HepG2 (cell line): ENCODE measurements around the gene NKX6-1. TPM values are rescaled to one million over a fixed set of nuclear protein-coding genes. Genes with fewer than 3 reads are reported as not detected.

ENCODE experiments used
- ATAC-seq: fragments of 200-7000 bp; cut with Tn5 transposase; 3 replicates; pipeline ENCODE4 v1.9.1; 2020; ENCODE audit warnings: mild to moderate bottlenecking, moderate library complexity
- BruUV-seq: library from RNA; stranded (reverse); fragments of 400-500 nt; replicated peaks from 2 replicates; lab custom pipeline; 2021; lab: Mats Ljungman, UMichigan
- CTCF ChIA-PET: fragments of 300-600 bp; formaldehyde crosslinking; extraction: SDS; loops from one replicate; lab custom pipeline; 2021; ENCODE audit warnings: low total read pairs, inconsistent platforms, low intra/inter-chr PET ratio; lab: Yijun Ruan, JAX
- POLR2A ChIA-PET: fragments of 350-600 bp; sonication (Branson Sonifier 250); formaldehyde crosslinking; loops from one replicate; lab custom pipeline; 2020; ENCODE audit warnings: antibody characterized with exemption, inconsistent platforms; lab: Yijun Ruan, JAX
- DNase-seq: peaks from one replicate; pipeline ENCODE4 v3.0.0-alpha.2; 2015; ENCODE audit warnings: low spot score
- FAIRE-seq: peaks from 3 replicates; lab custom pipeline; 2011; peaks lifted over from hg19 to GRCh38; lab: Jason Lieb, UNC
- H2AFZ ChIP-seq: one replicate; pipeline ENCODE4 v1.6.1; 2011; ENCODE audit warnings: low read length, inconsistent platforms
- H3K27ac ChIP-seq: fragments of 300-600 bp; 3 replicates; pipeline ENCODE4 v1.8.0; 2011; ENCODE audit warnings: mixed run types, mild to moderate bottlenecking, mixed read lengths, low read length, inconsistent platforms; ENCODE audit not compliant: insufficient read depth; ENCODE audit errors: extremely low read length
- H3K27me3 ChIP-seq, 2 experiments: fragments of 200-600 bp in 1 of 2; 2 replicates in 1 of 2; 3 replicates in 1 of 2; pipeline versions ENCODE4 v1.6.0 to v1.8.0; 2011; ENCODE audit warnings: low read length in 2 of 2, mild to moderate bottlenecking in 2 of 2, moderate library complexity in 2 of 2, inconsistent platforms in 1 of 2; ENCODE audit not compliant: insufficient read depth in 2 of 2, control insufficient read depth in 1 of 2
- H3K36me3 ChIP-seq, 2 experiments: fragments of 200-600 bp in 1 of 2; replicated peaks in 1 of 2; 2 replicates in 1 of 2; 3 replicates in 1 of 2; pipeline versions ENCODE4 v1.5.1 to v1.8.0; 2011; ENCODE audit warnings: low read length in 2 of 2, inconsistent platforms in 1 of 2; ENCODE audit not compliant: insufficient read depth in 2 of 2, control insufficient read depth in 1 of 2
- H3K4me1 ChIP-seq: 2 replicates; pipeline ENCODE4 v1.5.1; 2012; ENCODE audit warnings: low read length, inconsistent platforms; ENCODE audit not compliant: insufficient read depth
- H3K4me2 ChIP-seq: 2 replicates; pipeline ENCODE4 v1.6.0; 2011; ENCODE audit warnings: low read depth, low read length, inconsistent platforms
- H3K4me3 ChIP-seq, 3 experiments: fragments of 200-600 bp in 1 of 3; sonication (generic), shearing (Covaris generic) in 1 of 3; replicated peaks in 1 of 3; 2 replicates each; pipeline ENCODE4 v1.5.1; 2011 to 2016; ENCODE audit warnings: low read length in 3 of 3, inconsistent platforms in 2 of 3, low read depth in 2 of 3, mild to moderate bottlenecking in 2 of 3, control low read depth in 1 of 3, mixed read lengths in 1 of 3; ENCODE audit not compliant: insufficient read depth in 1 of 3
- H3K79me2 ChIP-seq: one replicate; pipeline ENCODE4 v1.6.1; 2011; ENCODE audit warnings: low read length, inconsistent platforms; ENCODE audit not compliant: insufficient read depth
- H3K9ac ChIP-seq: 2 replicates; pipeline ENCODE4 v1.6.0; 2011; ENCODE audit warnings: mild to moderate bottlenecking, low read depth, low read length, inconsistent platforms; ENCODE audit not compliant: insufficient read depth
- H3K9me3 ChIP-seq: 2 replicates; pipeline ENCODE4 v1.5.1; 2012; ENCODE audit warnings: mild to moderate bottlenecking, low read length
- H4K20me1 ChIP-seq: 2 replicates; pipeline ENCODE4 v1.6.0; 2011; ENCODE audit warnings: inconsistent platforms, mild to moderate bottlenecking, low read length, moderate library complexity; ENCODE audit not compliant: insufficient read depth
- ARHGAP35 ChIP-seq: sonication (generic); formaldehyde crosslinking; IDR thresholded peaks from 2 replicates; pipeline ENCODE4 v1.9.0; 2022; ENCODE audit warnings: mild to moderate bottlenecking, inconsistent platforms, moderate library complexity, missing genetic modification reagents, borderline replicate concordance
- ATAD3A ChIP-seq: sonication (generic); formaldehyde crosslinking; IDR thresholded peaks from 2 replicates; pipeline ENCODE4 v1.4.0; 2020; ENCODE audit warnings: missing genetic modification reagents
- BCL6 ChIP-seq: IDR thresholded peaks from 2 replicates; pipeline ENCODE4 v1.6.1; 2016; ENCODE audit warnings: missing genetic modification reagents, missing compliant biosample characterization
- CEBPB ChIP-seq: IDR thresholded peaks from 2 replicates; pipeline ENCODE4 v1.6.1; 2011; ENCODE audit warnings: low read depth, low read length, improper control_type of control experiment, borderline replicate concordance
- CTCF ChIP-seq: sonication (generic); formaldehyde crosslinking; IDR thresholded peaks from 2 replicates; pipeline ENCODE4 v1.5.0; 2020; ENCODE audit warnings: mild to moderate bottlenecking, missing genetic modification reagents, moderate library complexity
- EED ChIP-seq: sonication (generic); formaldehyde crosslinking; IDR thresholded peaks from 2 replicates; pipeline ENCODE4 v1.5.0; 2020; ENCODE audit warnings: mild to moderate bottlenecking, missing genetic modification reagents
- GATAD1 ChIP-seq: IDR thresholded peaks from 2 replicates; pipeline ENCODE4 v1.6.1; 2016; ENCODE audit warnings: missing genetic modification reagents, missing compliant biosample characterization
- HHEX ChIP-seq: IDR thresholded peaks from 2 replicates; pipeline ENCODE4 v1.6.1; 2016; ENCODE audit warnings: control low read depth
- HNF4A ChIP-seq: sonication (generic); formaldehyde crosslinking; IDR thresholded peaks from 2 replicates; pipeline ENCODE4 v1.4.0; 2020; ENCODE audit warnings: missing genetic modification reagents
- PHB2 ChIP-seq: fragments of 450-650 bp; IDR thresholded peaks from 2 replicates; pipeline ENCODE4 v1.6.1; 2018; ENCODE audit not compliant: partially characterized antibody
- RAD21 ChIP-seq: fragments of 450-650 bp; formaldehyde crosslinking; IDR thresholded peaks from 2 replicates; pipeline ENCODE4 v1.5.0; 2020; ENCODE audit warnings: mild to moderate bottlenecking
- SNRNP70 ChIP-seq: fragments of 200-400 bp; formaldehyde crosslinking; IDR thresholded peaks from 2 replicates; pipeline ENCODE4 v1.6.1; 2017; ENCODE audit warnings: mild to moderate bottlenecking, low read depth, low read length, moderate library complexity
- TEAD3 ChIP-seq: optimal IDR thresholded peaks from 2 replicates; pipeline ENCODE3; 2016; ENCODE audit warnings: borderline replicate concordance
- TOE1 ChIP-seq: sonication (generic); formaldehyde crosslinking; IDR thresholded peaks from 2 replicates; pipeline ENCODE4 v1.4.0; 2020; ENCODE audit warnings: mild to moderate bottlenecking, missing genetic modification reagents
- ZNF12 ChIP-seq: sonication (generic); formaldehyde crosslinking; IDR thresholded peaks from 2 replicates; pipeline ENCODE4 v1.5.0; 2020; ENCODE audit warnings: missing genetic modification reagents
- ZNF24 ChIP-seq: fragments of 450-650 bp; IDR thresholded peaks from 2 replicates; pipeline ENCODE4 v1.6.1; 2017; ENCODE audit warnings: antibody characterized with exemption, mild to moderate bottlenecking
- ZNF292 ChIP-seq: sonication (generic); formaldehyde crosslinking; IDR thresholded peaks from 2 replicates; pipeline ENCODE4 v1.8.1; 2022; ENCODE audit warnings: mild to moderate bottlenecking, low read depth, missing genetic modification reagents, borderline replicate concordance
- ZSCAN31 ChIP-seq: sonication (generic); formaldehyde crosslinking; IDR thresholded peaks from 2 replicates; pipeline ENCODE4 v1.5.0; 2020; ENCODE audit warnings: low read depth, mild to moderate bottlenecking, missing genetic modification reagents
- WGBS: methylation state at CpG from one replicate; pipeline ENCODE4 v1.1.6; 2017; ENCODE audit warnings: low lambda C conversion rate; 5-methylcytosine and 5-hydroxymethylcytosine counted together
- in situ Hi-C: cut with HindIII; loops from 2 replicates; pipeline ENCODE4 v1.10.0; 2017; ENCODE audit warnings: low pct_unique_long_range_greater_than_20kb; ENCODE audit not compliant: extremely low pct_ligation_motif_present
- intact Hi-C: fragments of 100-400 bp; cut with micrococcal nuclease; formaldehyde crosslinking; loops from one replicate; pipeline ENCODE4 v1.10.0; 2022; ENCODE audit not compliant: unreplicated experiment
- polyA plus RNA-seq, 8 experiments: library from polyadenylated mRNA; depleted of rRNA in 3 of 8; stranded (reverse) in 7 of 8; unstranded in 1 of 8; fragments of >200 nt; fragmentation: Illumina TruSeq in 4 of 8; extraction: Trizol in 4 of 8; gene quantifications; 2 replicates each; pipeline versions ENCODE4 v1.2.1 to v1.2.3, GENCODE V29; 2011 to 2016; ENCODE audit warnings: low read depth in 4 of 8, missing spikeins in 1 of 8, mixed read lengths in 1 of 8; ENCODE audit not compliant: insufficient read depth in 1 of 8
- total RNA-seq, 5 experiments: library from RNA; depleted of rRNA; stranded (reverse); fragments of >200 nt; fragmentation: Illumina TruSeq; extraction: Trizol; gene quantifications; 2 replicates each; pipeline ENCODE4 v1.2.3, GENCODE V29; 2016; ENCODE audit warnings: low read depth in 1 of 5

The NKX6-1 gene
- total and polyA plus RNA-seq, 2 of the 13 experiments (the other 11 are each of a cell fraction or from before 2014, with no cell fraction given), result not detected

- in situ Hi-C loops (no loop called here), intact Hi-C loops (loop anchor here (1.0 to 2.0 kb wide), 3 partner anchors 35 to 860 kb away; no protein-coding TSS in a partner anchor)
- no peak overlapping the region for H3K4me3 ChIP-seq
- peaks cover 4 to 40% of the 10 kb centered on the region in 2 experiments; a peak in 4 of 5 replicates for H3K27me3 ChIP-seq
- H4K20me1 ChIP-seq, result no peaks in the 10 kb centered on the region
- DNase-seq (no peak), FAIRE-seq (no peak), ATAC-seq (no peak)
- no peak overlapping the region for H3K9ac ChIP-seq
- H3K27ac ChIP-seq, result no peak overlapping the region
- no peak for TF ChIP-seq HHEX (CRISPR knock-in tag)
- no peak for TF ChIP-seq ZNF24
- no peak for TF ChIP-seq SNRNP70
- no peak overlapping the region for H2AFZ ChIP-seq
- 1% methylated on average over 2 of the region's 2 CpGs for WGBS
- no peaks in the 10 kb centered on the region for H3K79me2 ChIP-seq
- POLR2A ChIA-PET, result no interaction called here
- no TSS peak for BruUV-seq
- H3K4me1 ChIP-seq, result no peaks in the 10 kb centered on the region
- no peaks in the 10 kb centered on the region for H3K36me3 ChIP-seq
- no peak overlapping the region for H3K4me2 ChIP-seq
- H3K9me3 ChIP-seq, result no peaks in the 10 kb centered on the region
- CTCF ChIA-PET, result interaction anchor here (0.8 to 1.7 kb wide), 2 partner anchors 35 to 860 kb away, joined by 4 to 10 read pairs; no protein-coding TSS in a partner anchor
Observed at GRCh38 chr4:84504821-84505220, 5.7 kb upstream of the NKX6-1 start.

- Histone ChIP-seq H3K4me3 (no peak overlapping the region), H3K27ac (no peak overlapping the region), H3K36me3 (no peaks in the 10 kb centered on the region), H3K27me3 (peaks cover 4 to 50% of the 10 kb centered on the region in 2 experiments; a peak in 4 of 5 replicates), H3K4me2 (no peak overlapping the region), H3K9ac (no peak overlapping the region), H4K20me1 (no peaks in the 10 kb centered on the region), H3K79me2 (no peaks in the 10 kb centered on the region), H2AFZ (no peak overlapping the region), H3K9me3 (no peaks in the 10 kb centered on the region), H3K4me1 (0 out of 2 replicates have a peak, but pooled peaks cover 2% of the 10 kb centered on the region)
- ATAC-seq (peak; percentile 98), DNase-seq (peak; percentile 46), FAIRE-seq (peak; percentile 86)
- 20% methylated on average over 19 of the region's 19 CpGs for WGBS
- CTCF ChIA-PET, result interaction anchor here (0.8 to 1.7 kb wide), 3 partner anchors 34 to 859 kb away, joined by 4 to 10 read pairs (median 8); no protein-coding TSS in a partner anchor
- BruUV-seq, result no TSS peak
- in situ Hi-C loops (no loop called here), intact Hi-C loops (loop anchor here (1.0 to 2.0 kb wide), 3 partner anchors 33 to 859 kb away; no protein-coding TSS in a partner anchor)
- POLR2A ChIA-PET, result no interaction called here
- TF ChIP-seq ZNF12 (CRISPR knock-in tag) (no peak), ARHGAP35 (no peak), PHB2 (no peak), HNF4A (CRISPR knock-in tag) (no peak), ATAD3A (CRISPR knock-in tag) (no peak), GATAD1 (no peak), EED (CRISPR knock-in tag) (no peak), RAD21 (CRISPR knock-in tag) (peak; percentile 47; the same call in 1 of the 2 replicates), BCL6 (peak; percentile 90), TOE1 (CRISPR knock-in tag) (no peak), TEAD3 (CRISPR knock-in tag) (peak; percentile 75), ZSCAN31 (CRISPR knock-in tag) (no peak), CEBPB (no peak), CTCF (CRISPR knock-in tag) (peak; percentile 82), ZNF292 (CRISPR knock-in tag) (no peak)
Observed at GRCh38 chr4:84503495-84504437, 4.7 kb upstream of the NKX6-1 start.
